ENCODE data around the gene DNAJA4. TPM values are rescaled to one million over a fixed set of nuclear protein-coding genes. Genes with fewer than 3 reads are reported as not detected.
A peak's percentile ranks its signal among the peaks of the same experiment; 100 is the strongest.

Gene DNAJA4
- total and polyA plus RNA-seq, 2 experiments from 2014 or later = 5.0 to 12.5 TPM

- Histone ChIP-seq H3K27ac (ENCODE audit: low read depth) (no peak overlapping the region), H3F3A (replicated peaks; ENCODE audit: low read depth) (peaks cover 8% of the 10 kb centered on the region; the same call in 1 of the 2 replicates), H4K20me1 (replicated peaks; ENCODE audit: insufficient read depth) (no peaks in the 10 kb centered on the region), H3K4me3 (peak overlapping the region; percentile 61), H3K9me2 (ENCODE audit: insufficient read depth) (no peaks in the 10 kb centered on the region; the same call in 1 of the 2 replicates), H3K79me2 (replicated peaks; ENCODE audit: insufficient read depth) (no peaks in the 10 kb centered on the region), H2AFZ (peak overlapping the region; percentile 96), H3K4me2 (peak overlapping the region; percentile 78), H3K27me3 (ENCODE audit: insufficient read depth) (peaks cover 26% of the 10 kb centered on the region), H3K36me3 (ENCODE audit: insufficient read depth) (no peaks in the 10 kb centered on the region), H3K4me1 (ENCODE audit: insufficient read depth) (no peaks in the 10 kb centered on the region)
- H3K36me3 Mint-ChIP-seq (ENCODE audit: low read depth) = no peaks in the 10 kb centered on the region
- DNase-seq (ENCODE audit: low spot score) (no peak), ATAC-seq (no peak)
- H3K4me1 Mint-ChIP-seq = peaks cover 3% of the 10 kb centered on the region; the same call in 1 of the 3 replicates
- TF ChIP-seq, protein P1, sequence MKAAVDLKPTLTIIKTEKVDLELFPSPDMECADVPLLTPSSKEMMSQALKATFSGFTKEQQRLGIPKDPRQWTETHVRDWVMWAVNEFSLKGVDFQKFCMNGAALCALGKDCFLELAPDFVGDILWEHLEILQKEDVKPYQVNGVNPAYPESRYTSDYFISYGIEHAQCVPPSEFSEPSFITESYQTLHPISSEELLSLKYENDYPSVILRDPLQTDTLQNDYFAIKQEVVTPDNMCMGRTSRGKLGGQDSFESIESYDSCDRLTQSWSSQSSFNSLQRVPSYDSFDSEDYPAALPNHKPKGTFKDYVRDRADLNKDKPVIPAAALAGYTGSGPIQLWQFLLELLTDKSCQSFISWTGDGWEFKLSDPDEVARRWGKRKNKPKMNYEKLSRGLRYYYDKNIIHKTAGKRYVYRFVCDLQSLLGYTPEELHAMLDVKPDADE (IDR thresholded peaks at IDR 0.05) = no peak
- TF ChIP-seq CTCF (conservative IDR thresholded peaks at IDR 0.05; ENCODE audit: low read depth in 2 of 2) = no peak
- TF ChIP-seq EZH2phosphoT487 (IDR thresholded peaks at IDR 0.05; ENCODE audit: unreplicated experiment) = no peak
- no peak for TF ChIP-seq ZNF114 (CRISPR knock-in tag; IDR thresholded peaks at IDR 0.05)
- TF ChIP-seq POLR2AphosphoS5 (IDR thresholded peaks at IDR 0.05; ENCODE audit: low read depth) = no peak
- TF ChIP-seq, protein P2, sequence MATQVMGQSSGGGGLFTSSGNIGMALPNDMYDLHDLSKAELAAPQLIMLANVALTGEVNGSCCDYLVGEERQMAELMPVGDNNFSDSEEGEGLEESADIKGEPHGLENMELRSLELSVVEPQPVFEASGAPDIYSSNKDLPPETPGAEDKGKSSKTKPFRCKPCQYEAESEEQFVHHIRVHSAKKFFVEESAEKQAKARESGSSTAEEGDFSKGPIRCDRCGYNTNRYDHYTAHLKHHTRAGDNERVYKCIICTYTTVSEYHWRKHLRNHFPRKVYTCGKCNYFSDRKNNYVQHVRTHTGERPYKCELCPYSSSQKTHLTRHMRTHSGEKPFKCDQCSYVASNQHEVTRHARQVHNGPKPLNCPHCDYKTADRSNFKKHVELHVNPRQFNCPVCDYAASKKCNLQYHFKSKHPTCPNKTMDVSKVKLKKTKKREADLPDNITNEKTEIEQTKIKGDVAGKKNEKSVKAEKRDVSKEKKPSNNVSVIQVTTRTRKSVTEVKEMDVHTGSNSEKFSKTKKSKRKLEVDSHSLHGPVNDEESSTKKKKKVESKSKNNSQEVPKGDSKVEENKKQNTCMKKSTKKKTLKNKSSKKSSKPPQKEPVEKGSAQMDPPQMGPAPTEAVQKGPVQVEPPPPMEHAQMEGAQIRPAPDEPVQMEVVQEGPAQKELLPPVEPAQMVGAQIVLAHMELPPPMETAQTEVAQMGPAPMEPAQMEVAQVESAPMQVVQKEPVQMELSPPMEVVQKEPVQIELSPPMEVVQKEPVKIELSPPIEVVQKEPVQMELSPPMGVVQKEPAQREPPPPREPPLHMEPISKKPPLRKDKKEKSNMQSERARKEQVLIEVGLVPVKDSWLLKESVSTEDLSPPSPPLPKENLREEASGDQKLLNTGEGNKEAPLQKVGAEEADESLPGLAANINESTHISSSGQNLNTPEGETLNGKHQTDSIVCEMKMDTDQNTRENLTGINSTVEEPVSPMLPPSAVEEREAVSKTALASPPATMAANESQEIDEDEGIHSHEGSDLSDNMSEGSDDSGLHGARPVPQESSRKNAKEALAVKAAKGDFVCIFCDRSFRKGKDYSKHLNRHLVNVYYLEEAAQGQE (IDR thresholded peaks at IDR 0.05; ENCODE audit: unreplicated experiment) = no peak
- no peak for TF ChIP-seq STAT1 (IDR thresholded peaks at IDR 0.05; ENCODE audit: unreplicated experiment)
- no peak for TF ChIP-seq CREB1 (CRISPR knock-in tag; IDR thresholded peaks at IDR 0.05; ENCODE audit: low read depth)
- H3K27ac Mint-ChIP-seq = no peak overlapping the region
- no peaks in the 10 kb centered on the region for H3K9me3 Mint-ChIP-seq
- peak overlapping the region; percentile 67 for H3K4me3 Mint-ChIP-seq
- H3K27me3 Mint-ChIP-seq (ENCODE audit: insufficient read depth, low read depth, poor library complexity) = peaks cover 19% of the 10 kb centered on the region
Measured at GRCh38 chr15:78265137-78265460, 737 bp downstream of the DNAJA4 start.

GRCh38 chr15:78265752-78266224, 1.4 kb downstream of the DNAJA4 start:
- no peak overlapping the region for H3K27ac ChIP-seq (ENCODE audit: low read depth)
- Mint-ChIP-seq H3K36me3 (ENCODE audit: low read depth) (no peaks in the 10 kb centered on the region), H3K27me3 (ENCODE audit: insufficient read depth, low read depth, poor library complexity) (peaks cover 19% of the 10 kb centered on the region), H3K4me1 (no peaks in the 10 kb centered on the region), H3K9me3 (no peaks in the 10 kb centered on the region), H3K4me3 (no peak overlapping the region), H3K27ac (no peak overlapping the region)
- H3K27me3 ChIP-seq (ENCODE audit: insufficient read depth) = peaks cover 26% of the 10 kb centered on the region
- no peaks in the 10 kb centered on the region for H3K36me3 ChIP-seq (ENCODE audit: insufficient read depth)
- no peak for DNase-seq (ENCODE audit: low spot score)
- H4K20me1 ChIP-seq (replicated peaks; ENCODE audit: insufficient read depth) = no peaks in the 10 kb centered on the region
- no peak overlapping the region for H2AFZ ChIP-seq
- H3F3A ChIP-seq (replicated peaks; ENCODE audit: low read depth) = peaks cover 8% of the 10 kb centered on the region; the same call in 1 of the 2 replicates
- no peaks in the 10 kb centered on the region for H3K9me2 ChIP-seq (ENCODE audit: insufficient read depth)
- H3K4me1 ChIP-seq (ENCODE audit: insufficient read depth) = no peaks in the 10 kb centered on the region
- H3K4me2 ChIP-seq = no peak overlapping the region
- no peaks in the 10 kb centered on the region for H3K79me2 ChIP-seq (replicated peaks; ENCODE audit: insufficient read depth)
- H3K4me3 ChIP-seq = no peak overlapping the region
- ATAC-seq = no peak
- TF ChIP-seq EZH2phosphoT487 (IDR thresholded peaks at IDR 0.05; ENCODE audit: unreplicated experiment) (no peak), JUNB (IDR thresholded peaks at IDR 0.05; ENCODE audit: unreplicated experiment) (no peak), ZNF331 (CRISPR knock-in tag; IDR thresholded peaks at IDR 0.05; ENCODE audit: low read depth) (no peak), CREB1 (CRISPR knock-in tag; IDR thresholded peaks at IDR 0.05; ENCODE audit: low read depth) (no peak), STAT1 (IDR thresholded peaks at IDR 0.05; ENCODE audit: unreplicated experiment) (no peak), ZNF114 (CRISPR knock-in tag; IDR thresholded peaks at IDR 0.05) (no peak)
- TF ChIP-seq, protein P2 (IDR thresholded peaks at IDR 0.05; ENCODE audit: unreplicated experiment) = no peak
- TF ChIP-seq, protein P1 (IDR thresholded peaks at IDR 0.05) = no peak
